ENCODE results near the gene THRB. TPM values are rescaled to one million over a fixed set of nuclear protein-coding genes. Genes with fewer than 3 reads are reported as not detected.

Gene THRB
- total and polyA plus RNA-seq, 2 donors (not counting 3 experiments of a cell fraction or from before 2014, with no cell fraction given): 0.06 TPM; not detected in 1

GRCh38 chr3:24088782-24089181 lies 405.9 kb downstream of the THRB start:
- Histone ChIP-seq H3K9ac (replicated peaks; ENCODE audit: extremely low read depth, insufficient read depth, low read length) (no peak overlapping the region), H2AFZ (ENCODE audit: low read depth, low read length) (no peak overlapping the region), H3K9me3 (replicated peaks; ENCODE audit: control insufficient read depth, insufficient read depth, low read length) (no peaks in the 10 kb centered on the region), H3K4me1 (ENCODE audit: control insufficient read depth, extremely low read depth, insufficient read depth, low read length) (no peaks in the 10 kb centered on the region), H3K4me3 (replicated peaks in 1 of 3; ENCODE audit: insufficient read depth in 1 of 3, low read depth in 1 of 3, low read length in 3 of 3) (no peak overlapping the region), H3K27ac (ENCODE audit: insufficient read depth, low read depth, low read length) (no peak overlapping the region), H3K9me1 (replicated peaks; ENCODE audit: control insufficient read depth, extremely low read depth, insufficient read depth, low read length) (no peaks in the 10 kb centered on the region), H3K4me2 (ENCODE audit: insufficient read depth, low read length) (no peak overlapping the region), H3K36me3 (ENCODE audit: control insufficient read depth in 2 of 2, extremely low read depth in 1 of 2, insufficient read depth in 2 of 2, low read length in 2 of 2) (no peaks in the 10 kb centered on the region), H3K27me3 (ENCODE audit: control insufficient read depth in 2 of 2, insufficient read depth in 2 of 2, low read length in 2 of 2) (no peaks in the 10 kb centered on the region), H4K20me1 (replicated peaks; ENCODE audit: control insufficient read depth, extremely low read depth, insufficient read depth, low read length) (no peaks in the 10 kb centered on the region), H3K79me2 (ENCODE audit: control insufficient read depth, insufficient read depth, low read length) (no peaks in the 10 kb centered on the region)
- FAIRE-seq (no peak), DNase-seq (ENCODE audit: low read depth, low spot score) (no peak)
- TF ChIP-seq CTCF (IDR thresholded peaks at IDR 0.05; ENCODE audit: extremely low read depth in 1 of 2, insufficient read depth in 1 of 2, low read depth in 1 of 2, low read length in 2 of 2): peak in 1 of 2 donors; percentile 14
- no peak for TF ChIP-seq GATA2 (IDR thresholded peaks at IDR 0.05; ENCODE audit: insufficient read depth, insufficient read length, low read depth, low read length)
- intact Hi-C loops (cut with micrococcal nuclease): no loop called here
- BruUV-seq (replicated peaks): no TSS peak
- ChIA-PET POLR2A (no interaction called here), CTCF (interaction anchor here (0.7 to 1.1 kb wide), 2 partner anchors 19 to 56 kb away, joined by 3 read pairs; no protein-coding TSS in a partner anchor)
- dilution Hi-C loops (cut with MboI; ENCODE audit: extremely low pct_ligation_motif_present, low sequenced_read_pairs): no loop called here

- no peak for DNase-seq (ENCODE audit: low read depth, low spot score)
- H3K4me1 ChIP-seq (ENCODE audit: control insufficient read depth, extremely low read depth, insufficient read depth, low read length): no peaks in the 10 kb centered on the region
- H3K9me3 ChIP-seq (replicated peaks; ENCODE audit: control insufficient read depth, insufficient read depth, low read length): no peaks in the 10 kb centered on the region
- no peaks in the 10 kb centered on the region for H3K36me3 ChIP-seq (ENCODE audit: control insufficient read depth in 2 of 2, extremely low read depth in 1 of 2, insufficient read depth in 2 of 2, low read length in 2 of 2)
- no peaks in the 10 kb centered on the region for H4K20me1 ChIP-seq (replicated peaks; ENCODE audit: control insufficient read depth, extremely low read depth, insufficient read depth, low read length)
- intact Hi-C loops (cut with micrococcal nuclease) (no loop called here), dilution Hi-C loops (cut with MboI; ENCODE audit: extremely low pct_ligation_motif_present, low sequenced_read_pairs) (no loop called here)
- CTCF ChIA-PET: no interaction called here
- no peaks in the 10 kb centered on the region for H3K27me3 ChIP-seq (ENCODE audit: control insufficient read depth in 2 of 2, insufficient read depth in 2 of 2, low read length in 2 of 2)
- POLR2A ChIA-PET: no interaction called here
- H3K4me3 ChIP-seq (replicated peaks in 1 of 3; ENCODE audit: insufficient read depth in 1 of 3, low read depth in 1 of 3, low read length in 3 of 3): no peak overlapping the region
- BruUV-seq (replicated peaks): no TSS peak
- H2AFZ ChIP-seq (ENCODE audit: low read depth, low read length): no peak overlapping the region
- H3K9ac ChIP-seq (replicated peaks; ENCODE audit: extremely low read depth, insufficient read depth, low read length): no peak overlapping the region
- no peaks in the 10 kb centered on the region for H3K79me2 ChIP-seq (ENCODE audit: control insufficient read depth, insufficient read depth, low read length)
- H3K27ac ChIP-seq (ENCODE audit: insufficient read depth, low read depth, low read length): no peak overlapping the region
- H3K9me1 ChIP-seq (replicated peaks; ENCODE audit: control insufficient read depth, extremely low read depth, insufficient read depth, low read length): no peaks in the 10 kb centered on the region
- H3K4me2 ChIP-seq (ENCODE audit: insufficient read depth, low read length): no peak overlapping the region
- FAIRE-seq: no peak
- no peak for TF ChIP-seq MAX (IDR thresholded peaks at IDR 0.05; ENCODE audit: insufficient read depth, insufficient read length)
- TF ChIP-seq POLR2AphosphoS5 (IDR thresholded peaks at IDR 0.05; ENCODE audit: insufficient read depth, low read depth, low read length): no peak
- TF ChIP-seq CTCF (IDR thresholded peaks at IDR 0.05; ENCODE audit: extremely low read depth in 1 of 2, insufficient read depth in 1 of 2, low read depth in 1 of 2, low read length in 2 of 2): no peak
- TF ChIP-seq FOS (IDR thresholded peaks at IDR 0.05; ENCODE audit: borderline replicate concordance, insufficient read depth, low read length): no peak
- TF ChIP-seq JUN (IDR thresholded peaks at IDR 0.05; ENCODE audit: borderline replicate concordance, insufficient read depth, insufficient read length, low read depth): no peak
- TF ChIP-seq MYC (IDR thresholded peaks at IDR 0.05; ENCODE audit: low read depth, low read length): no peak
- no peak for TF ChIP-seq GATA2 (IDR thresholded peaks at IDR 0.05; ENCODE audit: insufficient read depth, insufficient read length, low read depth, low read length)
- TF ChIP-seq POLR2A (IDR thresholded peaks at IDR 0.05; ENCODE audit: low read depth, low read length): no peak
- TF ChIP-seq EZH2 (IDR thresholded peaks at IDR 0.05; ENCODE audit: borderline replicate concordance, low read depth, low read length, severe bottlenecking): no peak
These were observed 407.2 kb downstream of the THRB start for GRCh38 chr3:24087469-24087868.

Measured in endothelial cell of umbilical vein (primary cell).